CD4-positive, alpha-beta T cell treated with Interleukin-17A for 1 hour (primary cell): Measurements from ENCODE around the gene MRPL20.

Source experiments
- DNase-seq: peaks from one replicate; pipeline ENCODE4 v3.0.0-alpha.2; 2020

Gene MRPL20

GRCh38 chr1:1359664-1360468, 47.2 kb downstream of the MRPL20 start:
- DNase-seq, result no peak

DNA sequence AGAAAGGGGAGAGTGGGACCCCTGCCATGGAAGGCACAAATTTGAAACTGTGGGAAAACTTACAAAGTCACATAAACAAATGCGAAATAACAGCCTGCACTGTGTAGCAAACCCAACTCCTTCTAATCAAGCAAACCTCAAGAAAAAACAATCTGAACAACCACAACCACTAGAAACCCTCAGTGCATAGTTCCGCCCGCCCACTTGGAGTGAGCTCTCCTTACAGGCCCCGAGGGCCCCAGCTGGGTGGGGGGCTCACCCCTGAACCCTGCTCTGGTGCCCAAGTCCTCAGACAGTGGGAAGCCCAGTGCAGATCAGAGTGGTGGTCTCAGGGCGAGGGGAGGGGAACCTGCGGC, 47.8 kb downstream of the MRPL20 start:
- peak; percentile 35 for DNase-seq

DNA sequence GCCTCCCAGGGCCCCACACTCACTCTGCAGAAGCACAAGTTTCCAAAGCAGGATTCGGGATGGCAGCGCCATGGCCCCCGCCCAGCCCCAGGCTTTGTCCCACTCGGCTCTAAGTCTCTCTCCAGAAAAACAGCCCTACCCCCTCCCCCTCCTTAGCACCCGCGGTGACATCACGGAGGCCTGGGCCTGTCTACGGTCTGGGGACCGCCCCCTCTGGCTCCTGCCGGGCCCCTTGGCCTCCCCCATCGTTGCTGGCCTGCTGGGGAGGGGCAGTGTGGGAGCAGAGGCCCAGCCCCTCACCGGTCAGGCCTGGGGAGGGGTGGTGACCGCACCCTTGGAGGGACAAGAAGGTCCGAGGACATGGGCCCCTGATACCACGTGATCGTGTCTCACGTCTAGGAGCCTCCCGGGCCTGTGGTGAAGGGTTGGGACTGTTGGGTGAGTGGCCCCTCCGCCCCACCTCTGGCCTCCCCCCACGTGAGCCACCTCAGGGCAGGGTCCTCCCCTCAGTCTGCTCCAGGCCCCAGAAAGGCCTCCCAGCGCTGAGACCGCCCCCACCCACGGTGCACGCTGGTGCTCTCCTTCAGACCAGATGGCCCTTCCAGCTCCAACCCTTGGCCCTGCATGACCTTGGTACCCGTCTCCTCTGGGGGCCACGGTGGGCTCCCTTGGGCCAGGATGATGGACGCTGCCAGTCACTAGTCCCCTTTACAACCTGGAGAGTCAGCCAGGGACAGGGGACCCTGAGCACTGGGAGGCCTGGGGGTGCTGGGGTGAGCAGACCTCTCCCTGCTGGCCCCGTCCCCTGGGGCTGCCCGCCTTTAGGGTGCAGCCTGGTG, 48.4 kb downstream of the MRPL20 start, which contains the start of gene MXRA8:
Gene MXRA8 (minus strand): TSS at position 123 of the 839 bp plus-strand sequence. CDS start 51 bp downstream, at position 72.
- DNase-seq, result no peak

GRCh38 chr1:1357871-1358432, 49.1 kb downstream of the MRPL20 start:
- DNase-seq, result no peak

GRCh38 chr1:1356796-1357401, 50.2 kb downstream of the MRPL20 start:
- no peak for DNase-seq

- no peak for DNase-seq
Measured at GRCh38 chr1:1356166-1356795, 50.8 kb downstream of the MRPL20 start.

- DNase-seq, result no peak
Measured at GRCh38 chr1:1355416-1355815, 51.7 kb downstream of the MRPL20 start.

DNA sequence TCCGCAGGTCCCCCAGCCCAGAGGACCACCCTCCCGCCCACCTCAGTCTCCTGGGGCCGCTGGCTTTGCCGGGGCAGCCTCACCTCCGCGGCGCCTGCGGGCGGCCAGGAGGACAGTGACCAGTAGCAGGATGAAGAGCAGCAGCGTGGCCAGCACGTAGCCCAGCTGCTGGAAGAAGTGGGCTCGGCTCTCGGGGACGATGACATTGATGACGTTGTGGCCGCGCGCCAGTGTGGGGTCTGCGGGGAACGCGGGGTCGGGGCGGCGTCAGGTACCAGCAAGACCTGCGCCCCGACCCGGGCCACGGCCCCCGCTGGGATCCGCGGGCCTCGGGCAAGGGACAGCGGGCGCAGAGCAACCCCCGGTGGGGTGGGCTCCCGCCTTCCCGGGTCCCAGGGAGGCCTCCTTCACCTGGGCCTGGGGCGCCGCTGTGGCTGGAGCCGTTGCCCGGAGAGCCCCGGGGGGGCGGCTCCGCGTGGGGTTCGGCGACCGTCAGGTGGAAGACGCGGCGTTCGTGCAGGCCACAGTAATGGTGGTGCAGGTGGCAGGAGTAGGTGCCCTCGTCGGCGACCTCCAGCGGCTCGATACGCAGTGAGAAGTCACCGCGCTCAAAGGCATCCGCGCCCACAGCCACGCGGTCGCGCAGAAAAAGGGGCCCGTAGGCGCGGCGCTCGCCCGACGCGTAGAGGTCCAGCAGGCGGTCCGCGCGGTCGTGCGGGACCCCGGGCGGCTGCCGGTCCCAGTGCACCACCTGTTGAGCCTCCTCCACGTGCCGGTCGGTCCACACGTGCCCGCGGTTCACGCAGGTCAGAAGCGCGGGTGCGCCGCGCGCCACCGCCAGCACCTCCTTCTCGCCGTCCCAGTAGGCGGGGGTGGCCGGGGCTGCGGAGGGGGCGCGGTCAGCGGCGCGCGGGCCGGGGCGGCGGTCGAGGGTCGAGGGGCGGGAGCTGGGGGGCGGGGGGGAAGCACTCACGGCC, 52.5 kb downstream of the MRPL20 start:
- peak; percentile 28 for DNase-seq

- no peak for DNase-seq
Measured at GRCh38 chr1:1353389-1354151, 53.5 kb downstream of the MRPL20 start.

- no peak for DNase-seq
Measured at GRCh38 chr1:1352786-1353388, 54.2 kb downstream of the MRPL20 start.
